ENCODE results near the gene CLEC19A.

GRCh38 chr16:19294156-19294649 lies 8.7 kb downstream of the CLEC19A start:
- TF ChIP-seq CTCF (IDR thresholded peaks at IDR 0.05; ENCODE audit: low read depth, low read length, poor library complexity, severe bottlenecking) (no peak), EZH2phosphoT487 (IDR thresholded peaks at IDR 0.05; ENCODE audit: borderline replicate concordance, low read length) (no peak)
